Measurements from ENCODE around the gene PRKG1. TPM values are rescaled to one million over a fixed set of nuclear protein-coding genes. Genes with fewer than 3 reads are reported as not detected.

The PRKG1 gene
- total RNA-seq, 2 donors from 2014 or later = 1.3 to 2.7 TPM

DNA sequence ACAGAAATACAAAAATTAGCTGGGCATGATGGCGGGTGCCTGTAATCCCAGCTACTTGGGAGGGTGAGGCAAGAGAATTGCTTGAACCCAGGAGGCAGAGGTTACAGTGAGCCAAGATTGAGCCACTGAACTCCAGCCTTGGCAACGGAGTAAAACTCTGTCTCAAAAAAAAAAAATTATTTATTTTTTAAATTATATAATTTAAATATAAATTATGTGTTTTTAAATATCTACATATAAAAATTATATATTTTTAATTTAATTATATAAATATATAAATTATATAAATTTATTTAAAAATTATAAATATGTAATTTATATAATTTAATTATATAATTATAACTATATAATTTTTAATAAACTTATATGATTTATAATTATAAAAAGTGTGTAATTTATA, 51.2 kb downstream of the PRKG1 start:
- WGBS, 2 experiments (ENCODE audit: insufficient coverage in 1 of 2, insufficient read length in 1 of 2) = 60 to 92% methylated on average over 1 of the region's 2 CpGs
- peaks cover 9% of the 10 kb centered on the region for H3K9me3 Mint-ChIP-seq
- H3K4me1 Mint-ChIP-seq = no peaks in the 10 kb centered on the region
- H3K4me3 Mint-ChIP-seq = no peak overlapping the region
- H3K27me3 ChIP-seq (ENCODE audit: control insufficient read depth, insufficient read depth, low read length, poor library complexity, severe bottlenecking) = no peaks in the 10 kb centered on the region
- no peaks in the 10 kb centered on the region for H3K36me3 Mint-ChIP-seq (ENCODE audit: low read depth)
- DNase-seq = no peak
- no peaks in the 10 kb centered on the region for H3K27me3 Mint-ChIP-seq (ENCODE audit: insufficient read depth)
- TF ChIP-seq, protein P1, sequence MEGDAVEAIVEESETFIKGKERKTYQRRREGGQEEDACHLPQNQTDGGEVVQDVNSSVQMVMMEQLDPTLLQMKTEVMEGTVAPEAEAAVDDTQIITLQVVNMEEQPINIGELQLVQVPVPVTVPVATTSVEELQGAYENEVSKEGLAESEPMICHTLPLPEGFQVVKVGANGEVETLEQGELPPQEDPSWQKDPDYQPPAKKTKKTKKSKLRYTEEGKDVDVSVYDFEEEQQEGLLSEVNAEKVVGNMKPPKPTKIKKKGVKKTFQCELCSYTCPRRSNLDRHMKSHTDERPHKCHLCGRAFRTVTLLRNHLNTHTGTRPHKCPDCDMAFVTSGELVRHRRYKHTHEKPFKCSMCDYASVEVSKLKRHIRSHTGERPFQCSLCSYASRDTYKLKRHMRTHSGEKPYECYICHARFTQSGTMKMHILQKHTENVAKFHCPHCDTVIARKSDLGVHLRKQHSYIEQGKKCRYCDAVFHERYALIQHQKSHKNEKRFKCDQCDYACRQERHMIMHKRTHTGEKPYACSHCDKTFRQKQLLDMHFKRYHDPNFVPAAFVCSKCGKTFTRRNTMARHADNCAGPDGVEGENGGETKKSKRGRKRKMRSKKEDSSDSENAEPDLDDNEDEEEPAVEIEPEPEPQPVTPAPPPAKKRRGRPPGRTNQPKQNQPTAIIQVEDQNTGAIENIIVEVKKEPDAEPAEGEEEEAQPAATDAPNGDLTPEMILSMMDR (conservative IDR thresholded peaks at IDR 0.05) = no peak
- H3K4me3 ChIP-seq (ENCODE audit: low read length) = no peak overlapping the region
- no peaks in the 10 kb centered on the region for H3K4me1 ChIP-seq (ENCODE audit: control insufficient read depth, insufficient read depth, low read length)
- H3K9ac ChIP-seq (ENCODE audit: extremely low read depth, low read length, poor library complexity, severe bottlenecking) = no peak overlapping the region
- H3K27ac Mint-ChIP-seq = no peak overlapping the region
- no peaks in the 10 kb centered on the region for H3K36me3 ChIP-seq (ENCODE audit: control insufficient read depth, insufficient read depth, low read length)
- H3K9me3 ChIP-seq (ENCODE audit: control insufficient read depth, low read length) = no peaks in the 10 kb centered on the region
- H3K27ac ChIP-seq (ENCODE audit: low read depth, low read length) = no peak overlapping the region

DNA sequence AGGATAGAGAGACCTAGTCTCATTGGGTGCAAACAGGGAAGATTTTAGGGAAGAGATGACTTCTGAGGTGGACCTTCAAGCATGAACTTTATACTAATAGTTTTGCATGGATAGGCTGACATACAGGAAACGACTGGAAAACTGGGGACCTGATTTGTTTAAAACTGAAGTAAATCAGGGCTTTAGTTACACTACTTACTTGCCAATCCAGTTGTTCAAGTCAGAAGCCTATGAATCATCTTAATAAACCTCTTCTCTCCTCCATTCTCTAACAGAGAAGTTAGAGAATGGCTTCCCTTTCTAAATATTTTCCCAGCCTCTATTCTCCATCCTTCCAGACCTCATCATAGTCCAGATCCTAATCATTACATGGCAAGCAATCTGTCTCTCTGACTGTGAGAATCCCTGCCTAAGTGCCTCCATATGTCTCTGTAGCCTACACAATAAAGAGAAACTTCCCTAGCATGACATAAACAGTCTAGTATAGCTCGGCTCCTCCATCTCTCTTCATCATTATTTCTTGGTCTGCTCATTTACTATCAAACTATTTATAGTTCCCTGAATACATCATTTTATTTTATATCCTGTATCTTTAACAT, 55.8 kb downstream of the PRKG1 start:
- no peak overlapping the region for H3K27ac Mint-ChIP-seq
- H3K27me3 Mint-ChIP-seq (ENCODE audit: insufficient read depth) = no peaks in the 10 kb centered on the region
- WGBS, 2 experiments (ENCODE audit: insufficient coverage in 1 of 2, insufficient read length in 1 of 2) = 88 to 96% methylated on average over 2 of the region's 2 CpGs
- no peak for DNase-seq
- no peak overlapping the region for H3K27ac ChIP-seq (ENCODE audit: low read depth, low read length)
- no peaks in the 10 kb centered on the region for H3K27me3 ChIP-seq (ENCODE audit: control insufficient read depth, insufficient read depth, low read length, poor library complexity, severe bottlenecking)
- TF ChIP-seq, protein P1 (conservative IDR thresholded peaks at IDR 0.05) = no peak
- H3K9me3 Mint-ChIP-seq = peaks cover 9% of the 10 kb centered on the region
- H3K4me3 Mint-ChIP-seq = no peak overlapping the region
- H3K4me3 ChIP-seq (ENCODE audit: low read length) = no peak overlapping the region
- no peaks in the 10 kb centered on the region for H3K36me3 ChIP-seq (ENCODE audit: control insufficient read depth, insufficient read depth, low read length)
- no peaks in the 10 kb centered on the region for H3K4me1 Mint-ChIP-seq
- H3K36me3 Mint-ChIP-seq (ENCODE audit: low read depth) = no peaks in the 10 kb centered on the region
- H3K9ac ChIP-seq (ENCODE audit: extremely low read depth, low read length, poor library complexity, severe bottlenecking) = no peak overlapping the region
- H3K9me3 ChIP-seq (ENCODE audit: control insufficient read depth, low read length) = no peaks in the 10 kb centered on the region
- no peaks in the 10 kb centered on the region for H3K4me1 ChIP-seq (ENCODE audit: control insufficient read depth, insufficient read depth, low read length)

DNA sequence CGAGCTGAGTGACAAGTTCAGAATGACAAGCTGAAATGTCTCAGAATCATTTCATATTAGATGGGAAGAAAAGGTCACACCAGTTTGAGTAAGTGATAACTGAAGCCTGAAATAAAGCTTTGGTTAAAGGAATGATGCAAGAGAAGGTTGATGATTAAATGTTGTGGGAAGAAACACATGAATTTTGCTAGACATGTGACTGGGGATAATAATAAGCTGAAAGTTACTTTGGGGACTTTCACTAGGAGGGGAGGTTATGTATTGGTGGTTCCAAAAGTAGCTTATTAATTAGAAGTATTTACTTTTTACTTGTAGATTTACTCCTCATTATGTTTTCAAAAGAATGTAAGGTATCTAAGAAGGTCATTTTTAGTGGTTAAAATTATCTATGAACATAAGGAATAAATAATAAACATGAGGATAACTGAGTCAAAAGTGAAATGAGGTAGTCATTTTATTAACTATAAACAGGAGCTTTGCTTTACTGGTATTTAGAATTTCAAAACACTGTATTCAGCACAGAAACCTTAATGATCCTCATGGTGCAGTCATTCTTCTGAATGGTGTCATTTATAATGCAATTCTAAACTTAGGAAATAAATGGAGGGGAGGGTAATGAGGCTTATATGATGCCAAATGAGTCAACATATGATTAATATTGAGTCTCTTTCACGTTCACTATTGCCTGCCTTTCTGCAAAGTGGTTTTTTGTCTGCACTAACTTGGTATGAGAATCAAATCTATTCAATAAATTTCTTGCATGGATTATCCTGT, 63.7 kb downstream of the PRKG1 start:
- DNase-seq = no peak
- no peaks in the 10 kb centered on the region for H3K36me3 Mint-ChIP-seq (ENCODE audit: low read depth)
- H3K9ac ChIP-seq (ENCODE audit: extremely low read depth, low read length, poor library complexity, severe bottlenecking) = no peak overlapping the region
- H3K4me1 ChIP-seq (ENCODE audit: control insufficient read depth, insufficient read depth, low read length) = no peaks in the 10 kb centered on the region
- no peak overlapping the region for H3K27ac Mint-ChIP-seq
- H3K4me3 Mint-ChIP-seq = no peak overlapping the region
- 88 to 100% methylated on average over 1 to 2 of the region's 2 CpGs for WGBS, 2 experiments (ENCODE audit: insufficient coverage in 1 of 2, insufficient read length in 1 of 2)
- H3K9me3 ChIP-seq (ENCODE audit: control insufficient read depth, low read length) = no peaks in the 10 kb centered on the region
- TF ChIP-seq, protein P1 (conservative IDR thresholded peaks at IDR 0.05) = no peak
- H3K27me3 Mint-ChIP-seq (ENCODE audit: insufficient read depth) = no peaks in the 10 kb centered on the region
- no peaks in the 10 kb centered on the region for H3K9me3 Mint-ChIP-seq
- no peaks in the 10 kb centered on the region for H3K4me1 Mint-ChIP-seq
- no peaks in the 10 kb centered on the region for H3K27me3 ChIP-seq (ENCODE audit: control insufficient read depth, insufficient read depth, low read length, poor library complexity, severe bottlenecking)
- no peak overlapping the region for H3K27ac ChIP-seq (ENCODE audit: low read depth, low read length)
- no peaks in the 10 kb centered on the region for H3K36me3 ChIP-seq (ENCODE audit: control insufficient read depth, insufficient read depth, low read length)
- H3K4me3 ChIP-seq (ENCODE audit: low read length) = no peak overlapping the region
